HG03139 (cell line): ENCODE results near the gene OR8H2.
"Not testable (repeated sequence)": the region's sequence is repeated elsewhere in the genome, so short reads cannot be mapped to it uniquely, and the experiment has no call there.

Experiments
- ATAC-seq: cut with Tn5 transposase; IDR thresholded peaks from one replicate; pipeline ENCODE4 v1.9.1; 2021; ENCODE audit not compliant: unreplicated experiment

Gene OR8H2, protein sequence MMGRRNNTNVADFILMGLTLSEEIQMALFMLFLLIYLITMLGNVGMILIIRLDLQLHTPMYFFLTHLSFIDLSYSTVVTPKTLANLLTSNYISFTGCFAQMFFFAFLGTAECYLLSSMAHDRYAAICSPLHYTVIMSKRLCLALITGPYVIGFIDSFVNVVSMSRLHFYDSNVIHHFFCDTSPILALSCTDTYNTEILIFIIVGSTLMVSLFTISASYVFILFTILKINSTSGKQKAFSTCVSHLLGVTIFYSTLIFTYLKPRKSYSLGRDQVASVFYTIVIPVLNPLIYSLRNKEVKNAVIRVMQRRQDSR

DNA sequence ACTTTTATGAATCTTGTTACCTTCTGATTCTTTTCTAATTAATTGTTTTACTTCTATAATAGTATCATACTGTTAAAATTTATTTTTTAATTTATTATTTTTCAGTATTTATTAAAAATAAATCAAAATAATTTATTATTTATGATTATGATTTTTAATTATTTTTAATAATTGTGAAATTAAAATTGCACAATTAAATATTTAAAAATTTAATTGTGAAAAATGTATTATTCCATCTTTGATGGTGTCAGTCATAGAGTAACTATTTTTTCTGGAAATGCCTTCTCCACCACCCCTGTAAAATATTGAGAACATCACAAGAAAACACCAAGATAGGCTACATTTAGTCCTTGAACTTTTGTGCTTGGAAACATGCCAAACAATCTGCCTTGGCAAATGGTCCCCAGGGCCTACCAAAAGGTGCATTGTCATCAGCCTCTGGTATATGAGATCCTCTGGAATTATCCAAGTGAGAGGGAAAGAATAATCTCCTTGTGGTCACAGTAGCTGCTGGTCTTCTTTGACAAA is at the start of gene OR8H2:
Gene OR8H2 (plus strand): TSS at position 478 of the 528 bp plus-strand sequence. CDS start 1,356 bp downstream, outside the sequence.
- no peak for ATAC-seq

DNA sequence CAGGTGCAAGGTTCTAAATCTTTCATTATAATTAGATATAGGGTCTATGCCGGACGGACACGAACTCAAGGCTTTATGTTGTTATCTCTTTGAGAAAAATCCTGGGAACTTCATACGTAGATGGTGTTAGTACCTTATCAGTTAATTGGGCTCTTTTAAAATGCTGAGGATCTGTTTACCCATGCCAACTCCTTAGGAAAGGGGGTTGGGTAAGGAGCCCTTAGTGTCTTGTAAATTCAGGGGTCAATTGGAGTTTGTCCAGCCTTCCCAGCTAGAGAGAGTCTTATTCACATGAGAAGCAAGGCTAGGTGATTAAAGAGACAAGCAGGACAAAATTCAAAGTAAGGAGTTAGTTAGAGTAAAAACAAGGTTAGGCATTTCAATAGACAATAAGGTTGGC is 47.1 kb upstream of the OR8H2 start:
- not testable (repeated sequence) for ATAC-seq

DNA sequence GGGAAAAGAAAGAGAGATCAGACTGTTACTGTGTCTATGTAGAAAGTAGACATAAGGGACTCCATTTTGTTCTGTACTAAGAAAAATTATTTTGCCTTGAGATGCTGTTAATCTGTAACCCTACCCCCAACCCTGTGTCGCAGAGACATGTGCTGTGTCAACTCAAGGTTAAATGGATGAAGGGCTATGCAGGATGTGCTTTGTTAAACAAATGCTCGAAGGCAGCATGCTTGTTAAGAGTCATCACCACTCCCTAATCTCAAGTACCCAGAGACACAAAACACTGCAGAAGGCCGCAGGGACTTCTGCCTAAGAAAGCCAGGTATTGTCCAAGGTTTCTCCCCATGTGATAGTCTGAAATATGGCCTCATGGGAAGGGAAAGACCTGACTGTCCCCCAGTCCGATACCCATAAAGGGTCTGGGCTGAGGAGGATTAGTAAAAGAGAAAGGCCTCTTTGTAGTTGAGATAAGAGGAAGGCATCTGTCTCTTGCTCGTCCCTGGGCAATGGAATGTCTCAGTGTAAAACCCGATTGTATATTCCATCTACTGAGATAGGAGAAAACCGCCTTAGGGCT is 45.7 kb upstream of the OR8H2 start:
- not testable (repeated sequence) for ATAC-seq

DNA sequence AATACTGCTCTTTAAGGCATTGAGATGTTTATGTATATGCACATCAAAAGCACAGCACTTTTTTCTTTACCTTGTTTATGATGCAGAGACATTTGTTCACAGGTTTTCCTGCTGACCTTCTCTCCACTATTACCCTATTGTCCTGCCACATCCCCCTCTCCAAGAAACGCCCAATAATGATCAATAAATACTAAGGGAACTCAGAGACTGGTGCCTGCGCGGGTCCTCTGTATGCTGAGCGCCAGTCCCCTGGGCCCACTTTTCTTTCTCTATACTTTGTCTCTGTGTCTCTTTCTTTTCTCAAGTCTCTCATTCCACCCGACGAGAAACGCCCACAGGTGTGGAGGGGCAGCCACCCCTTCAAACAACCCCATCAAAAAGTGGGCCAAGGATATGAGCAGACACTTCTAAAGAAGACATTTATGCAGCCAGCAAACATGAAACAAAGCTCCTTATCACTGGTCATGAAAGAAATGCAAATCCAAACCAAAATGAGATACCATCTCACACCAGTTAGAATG is 45.2 kb upstream of the OR8H2 start:
- not testable (repeated sequence) for ATAC-seq

DNA sequence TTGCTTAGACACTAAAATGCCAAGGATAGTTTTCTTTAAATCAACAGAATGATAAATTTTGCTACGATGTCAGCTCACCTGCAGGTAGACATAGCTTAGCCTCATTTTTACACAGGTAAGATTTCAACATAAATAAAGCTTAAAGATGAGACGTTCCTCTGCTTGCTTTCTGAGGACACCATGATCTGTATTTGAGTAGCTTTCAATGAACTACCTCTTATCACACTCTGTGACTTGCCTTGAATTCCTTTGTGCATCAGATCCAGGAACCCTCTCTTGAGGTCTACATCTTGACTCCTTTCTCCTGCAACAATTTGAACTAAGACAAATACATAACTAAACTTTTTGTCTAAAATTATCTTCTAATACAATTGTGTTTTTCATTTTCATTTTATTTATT is 36.5 kb upstream of the OR8H2 start:
- no peak for ATAC-seq

DNA sequence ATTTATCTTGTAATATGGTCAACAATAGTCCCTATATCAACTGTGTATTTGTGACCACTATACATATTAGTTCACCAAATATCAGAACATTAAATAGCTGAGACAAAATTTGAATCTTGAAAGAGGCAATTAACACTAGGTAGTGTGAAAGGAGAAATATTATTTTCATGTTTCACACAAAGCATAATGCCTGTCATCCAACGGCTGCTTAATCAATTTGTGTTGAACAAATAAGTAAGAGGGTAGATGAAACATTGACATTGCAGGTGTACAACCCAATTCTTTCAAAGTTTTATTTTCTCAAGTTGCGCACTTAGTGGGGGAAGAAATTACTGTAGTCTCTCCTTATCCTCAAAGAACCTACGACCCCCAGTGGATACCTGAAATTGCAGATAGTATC is 13.8 kb upstream of the OR8H2 start:
- ATAC-seq: no peak

DNA sequence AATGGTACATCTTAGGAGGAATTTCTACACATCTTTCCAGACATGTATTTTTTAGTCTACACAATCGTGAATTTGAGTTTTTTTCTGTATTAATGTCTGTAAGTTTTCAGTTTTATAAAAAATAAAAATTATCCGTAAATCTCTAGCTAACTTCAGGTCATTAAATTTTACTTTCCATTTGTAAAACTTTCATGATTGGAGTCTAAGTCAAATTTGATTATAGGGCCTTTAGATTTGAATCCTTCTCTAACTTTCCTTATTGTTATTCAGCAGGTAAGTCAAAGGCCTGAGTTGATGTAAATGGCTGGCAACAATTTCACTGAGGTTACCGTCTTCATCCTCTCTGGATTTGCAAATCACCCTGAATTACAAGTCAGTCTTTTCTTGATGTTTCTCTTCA is 10.5 kb upstream of the OR8H2 start, which contains the start of gene OR8I2:
Gene OR8I2 (plus strand): TSS at position 301 of the 400 bp plus-strand sequence. CDS start 0 bp downstream, at position 301.
- ATAC-seq: no peak

DNA sequence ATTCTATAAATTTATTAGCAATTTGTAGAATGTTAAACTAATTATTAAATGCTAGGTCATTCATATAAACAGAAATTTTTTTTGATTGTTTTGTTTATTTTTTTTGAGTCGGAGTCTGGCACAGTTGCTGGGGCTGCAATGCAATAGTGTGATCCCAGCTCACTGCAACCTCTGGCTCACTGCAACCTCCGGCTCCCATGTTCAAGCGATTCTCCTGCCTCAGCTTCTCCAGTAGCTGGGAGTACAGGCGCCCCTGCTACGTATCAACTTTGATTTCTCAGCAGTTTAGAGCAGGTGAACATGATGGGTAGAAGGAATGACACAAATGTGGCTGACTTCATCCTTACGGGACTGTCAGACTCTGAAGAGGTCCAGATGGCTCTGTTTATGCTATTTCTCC is 18.6 kb downstream of the OR8H2 start, which contains the start of gene OR8H3:
Gene OR8H3 (plus strand): TSS at position 301 of the 400 bp plus-strand sequence. CDS start 0 bp downstream, at position 301.
- no peak for ATAC-seq

DNA sequence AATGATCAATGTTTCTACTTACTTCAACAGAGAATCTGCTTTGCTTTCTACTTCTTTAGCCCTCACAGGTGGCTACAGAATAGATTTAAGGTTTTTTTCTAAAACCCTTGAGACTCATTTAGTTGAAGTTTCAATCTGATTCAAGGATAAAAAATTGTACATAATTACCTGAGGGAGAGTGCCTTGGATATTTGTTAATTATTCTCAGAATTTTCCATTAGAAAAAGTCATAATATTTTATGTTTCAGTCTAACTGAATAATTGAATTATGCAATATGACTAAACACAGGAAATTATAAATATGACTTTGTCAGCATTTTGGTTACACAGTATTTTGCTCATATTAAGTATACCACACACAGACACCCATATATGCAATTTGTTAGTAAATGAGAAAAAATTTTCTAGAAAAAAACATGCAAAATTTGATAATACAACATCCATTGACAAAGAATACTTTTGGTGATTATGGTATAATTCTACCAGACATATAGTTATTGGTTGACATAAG is 36.7 kb downstream of the OR8H2 start, which contains the start of gene OR8J3:
Gene OR8J3 (minus strand): TSS at position 51 of the 511 bp plus-strand sequence. CDS start 2,483 bp downstream, outside the sequence.
- ATAC-seq: no peak

DNA sequence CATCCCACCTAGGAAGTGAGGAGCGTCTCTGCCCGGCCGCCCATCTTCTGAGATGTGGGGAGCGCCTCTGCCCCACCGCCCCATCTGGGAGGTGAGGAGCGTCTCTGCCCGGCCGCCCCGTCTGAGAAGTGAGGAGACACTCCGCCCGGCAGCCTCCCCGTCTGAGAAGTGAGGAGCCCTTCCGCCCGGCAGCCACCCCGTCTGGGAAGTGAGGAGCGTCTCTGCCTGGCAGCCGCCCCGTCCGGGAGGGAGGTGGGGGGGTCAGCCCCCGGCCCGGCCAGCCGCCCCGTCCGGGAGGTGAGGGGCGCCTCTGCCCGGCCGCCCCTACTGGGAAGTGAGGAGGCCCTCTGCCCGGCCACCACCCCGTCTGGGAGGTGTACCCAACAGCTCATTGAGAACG is 40.2 kb downstream of the OR8H2 start:
- not testable (repeated sequence) for ATAC-seq

DNA sequence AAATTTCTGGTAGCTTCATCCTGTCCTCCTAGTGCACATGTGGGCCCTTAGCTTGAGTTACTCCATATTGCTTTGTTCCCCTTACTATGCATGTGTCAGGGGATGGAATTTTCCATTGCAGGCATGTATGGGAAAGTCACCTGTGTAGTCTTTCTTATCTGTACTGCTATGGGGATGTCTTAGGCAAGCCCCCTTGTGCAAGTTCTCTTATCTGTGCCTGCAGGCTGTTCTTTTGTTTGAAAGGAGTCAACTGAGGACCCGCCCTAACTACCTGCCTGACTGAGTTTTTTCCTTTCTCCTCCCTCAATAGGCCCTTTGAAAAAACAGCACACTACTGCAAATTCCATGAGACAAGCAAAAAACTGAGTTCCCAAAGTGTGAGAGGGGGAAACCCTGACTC is 47.9 kb downstream of the OR8H2 start:
- ATAC-seq: no peak

DNA sequence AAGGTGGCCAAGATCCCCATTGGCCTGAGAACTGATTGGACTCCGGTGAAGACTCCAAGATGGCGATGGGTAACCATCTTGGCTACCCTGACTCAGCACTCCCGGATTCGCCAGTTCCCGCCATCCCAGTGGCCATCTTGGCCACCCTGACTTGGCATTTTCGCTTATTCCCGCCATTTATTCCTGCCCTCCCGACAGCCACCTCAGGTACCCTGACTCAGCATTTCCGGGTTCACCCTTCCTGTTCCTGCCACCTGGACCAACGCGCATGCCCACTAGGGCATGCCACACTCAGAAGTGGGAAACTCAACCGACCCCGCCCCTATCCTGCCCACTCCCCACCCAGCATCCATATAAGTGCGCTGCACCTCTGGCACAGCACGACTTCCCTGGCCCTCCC is 48.8 kb downstream of the OR8H2 start:
- ATAC-seq: no peak
